ENCODE measurements around the gene INPP4A.
A peak's percentile ranks its signal among the peaks of the same experiment; 100 is the strongest.

The INPP4A gene

DNA sequence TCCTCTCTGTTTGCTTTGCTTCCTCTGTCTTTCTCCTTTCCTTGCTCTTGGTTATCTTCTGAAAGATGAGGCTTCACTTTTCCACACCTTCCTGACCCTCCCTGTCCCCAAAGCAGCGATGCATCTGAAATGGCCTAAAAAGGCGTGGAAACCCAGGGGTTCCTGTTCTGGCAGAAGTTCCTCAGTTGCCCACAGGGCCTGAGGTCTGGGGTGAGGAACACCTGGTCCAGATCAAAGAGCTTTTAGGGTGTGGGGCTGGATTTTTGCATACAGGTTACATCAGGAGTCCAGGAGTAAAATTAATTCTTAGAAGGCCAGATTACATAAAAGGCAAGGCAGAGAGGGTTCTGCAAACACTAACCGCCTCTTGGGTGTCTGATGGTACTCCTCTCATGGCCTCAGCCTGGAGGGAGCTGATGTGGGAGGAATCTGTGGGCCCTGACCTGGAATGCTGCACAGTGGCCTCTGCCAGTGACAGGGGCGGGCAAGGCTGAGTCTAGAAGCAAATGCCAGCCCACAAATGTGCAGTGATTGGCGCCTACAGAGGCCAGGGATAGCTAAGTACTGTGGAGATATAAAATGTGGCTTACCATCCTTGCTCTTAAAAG, 41.8 kb downstream of the INPP4A start:
- Histone ChIP-seq H3K4me3 (ENCODE audit: severe bottlenecking) (no peak overlapping the region), H3K36me3 (ENCODE audit: low read depth) (no peaks in the 10 kb centered on the region), H3K9me3 (ENCODE audit: severe bottlenecking) (no peaks in the 10 kb centered on the region), H3K27me3 (ENCODE audit: insufficient read depth, poor library complexity, severe bottlenecking) (no peaks in the 10 kb centered on the region), H3K27ac (ENCODE audit: poor library complexity, severe bottlenecking) (no peak overlapping the region), H3K4me1 (ENCODE audit: insufficient read depth, poor library complexity, severe bottlenecking) (peaks cover 8% of the 10 kb centered on the region)
- DNase-seq (ENCODE audit: low spot score) (no peak), ATAC-seq (ENCODE audit: low read depth) (no peak)
- no peak for TF ChIP-seq CTCF (IDR thresholded peaks at IDR 0.05; ENCODE audit: poor library complexity, severe bottlenecking)

GRCh38 chr2:98487101-98487805, 42.6 kb downstream of the INPP4A start:
- no peaks in the 10 kb centered on the region for H3K9me3 ChIP-seq (ENCODE audit: severe bottlenecking)
- DNase-seq (ENCODE audit: low spot score) (no peak), ATAC-seq (ENCODE audit: low read depth) (no peak)
- H3K4me1 ChIP-seq (ENCODE audit: insufficient read depth, poor library complexity, severe bottlenecking) = peaks cover 8% of the 10 kb centered on the region
- no peak for TF ChIP-seq CTCF (IDR thresholded peaks at IDR 0.05; ENCODE audit: poor library complexity, severe bottlenecking)
- H3K27me3 ChIP-seq (ENCODE audit: insufficient read depth, poor library complexity, severe bottlenecking) = no peaks in the 10 kb centered on the region
- no peaks in the 10 kb centered on the region for H3K36me3 ChIP-seq (ENCODE audit: low read depth)
- no peak overlapping the region for H3K4me3 ChIP-seq (ENCODE audit: severe bottlenecking)
- H3K27ac ChIP-seq (ENCODE audit: poor library complexity, severe bottlenecking) = no peak overlapping the region

GRCh38 chr2:98487806-98488189, 43.1 kb downstream of the INPP4A start:
- DNase-seq (ENCODE audit: low spot score) = no peak
- H3K27me3 ChIP-seq (ENCODE audit: insufficient read depth, poor library complexity, severe bottlenecking) = no peaks in the 10 kb centered on the region
- ATAC-seq (ENCODE audit: low read depth) = peak; percentile 48; the same call in 1 of the 3 replicates
- no peak overlapping the region for H3K4me3 ChIP-seq (ENCODE audit: severe bottlenecking)
- H3K9me3 ChIP-seq (ENCODE audit: severe bottlenecking) = no peaks in the 10 kb centered on the region
- no peak overlapping the region for H3K27ac ChIP-seq (ENCODE audit: poor library complexity, severe bottlenecking)
- TF ChIP-seq CTCF (IDR thresholded peaks at IDR 0.05; ENCODE audit: poor library complexity, severe bottlenecking) = peak; percentile 47
- no peaks in the 10 kb centered on the region for H3K36me3 ChIP-seq (ENCODE audit: low read depth)
- H3K4me1 ChIP-seq (ENCODE audit: insufficient read depth, poor library complexity, severe bottlenecking) = peaks cover 7% of the 10 kb centered on the region

GRCh38 chr2:98488252-98488651, 43.6 kb downstream of the INPP4A start:
- no peak for DNase-seq (ENCODE audit: low spot score)
- TF ChIP-seq CTCF (IDR thresholded peaks at IDR 0.05; ENCODE audit: poor library complexity, severe bottlenecking) = peak; percentile 28
- H3K27ac ChIP-seq (ENCODE audit: poor library complexity, severe bottlenecking) = no peak overlapping the region
- no peaks in the 10 kb centered on the region for H3K36me3 ChIP-seq (ENCODE audit: low read depth)
- H3K27me3 ChIP-seq (ENCODE audit: insufficient read depth, poor library complexity, severe bottlenecking) = no peaks in the 10 kb centered on the region
- ATAC-seq (ENCODE audit: low read depth) = no peak
- H3K4me3 ChIP-seq (ENCODE audit: severe bottlenecking) = no peak overlapping the region
- peaks cover 2% of the 10 kb centered on the region for H3K4me1 ChIP-seq (ENCODE audit: insufficient read depth, poor library complexity, severe bottlenecking)
- no peaks in the 10 kb centered on the region for H3K9me3 ChIP-seq (ENCODE audit: severe bottlenecking)

DNA sequence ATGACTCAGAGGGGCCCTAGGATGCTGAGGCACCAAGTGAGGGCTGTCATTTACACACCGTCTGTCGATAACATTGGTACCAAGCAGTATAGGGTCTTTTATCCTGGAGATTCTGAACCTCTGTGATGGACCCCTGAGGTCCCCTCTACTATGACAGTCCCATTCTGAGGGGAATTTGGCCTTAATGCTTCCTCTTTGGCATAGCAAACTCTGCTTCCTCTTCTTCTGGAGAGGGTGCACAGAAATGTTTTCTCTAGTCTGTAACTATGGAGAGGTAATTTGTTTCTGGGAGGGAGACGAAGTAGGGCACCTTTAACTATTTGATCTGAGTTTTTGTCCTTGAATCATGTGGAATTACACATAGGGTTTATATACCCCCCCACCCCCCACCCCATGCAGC, 44.8 kb downstream of the INPP4A start:
- no peaks in the 10 kb centered on the region for H3K27me3 ChIP-seq (ENCODE audit: insufficient read depth, poor library complexity, severe bottlenecking)
- ATAC-seq (ENCODE audit: low read depth) = no peak
- no peaks in the 10 kb centered on the region for H3K4me1 ChIP-seq (ENCODE audit: insufficient read depth, poor library complexity, severe bottlenecking)
- TF ChIP-seq CTCF (IDR thresholded peaks at IDR 0.05; ENCODE audit: poor library complexity, severe bottlenecking) = no peak
- no peaks in the 10 kb centered on the region for H3K9me3 ChIP-seq (ENCODE audit: severe bottlenecking)
- H3K4me3 ChIP-seq (ENCODE audit: severe bottlenecking) = no peak overlapping the region
- H3K36me3 ChIP-seq (ENCODE audit: low read depth) = no peaks in the 10 kb centered on the region
- DNase-seq (ENCODE audit: low spot score) = no peak
- no peak overlapping the region for H3K27ac ChIP-seq (ENCODE audit: poor library complexity, severe bottlenecking)

All from RWPE2 (cell line).